OCI-LY3 (cell line): ENCODE data around the gene ARHGAP10.

Experiments used
- H2AFZ ChIP-seq: fragments of 200-600, 300-600 bp; shearing (Covaris generic); 2 replicates; pipeline ENCODE4 v1.6.0; 2014; ENCODE audit warnings: antibody characterized with exemption, low read depth, low read length
- H3K27ac ChIP-seq: fragments of 200-600, 300-600 bp; sonication (generic); 2 replicates; pipeline ENCODE4 v1.5.1; 2014; ENCODE audit warnings: mild to moderate bottlenecking, low read length, moderate library complexity, mixed read lengths
- H3K27me3 ChIP-seq: fragments of 200-600, 300-600 bp; sonication (generic); 2 replicates; pipeline ENCODE4 v1.6.1; 2014; ENCODE audit warnings: low read depth, low read length, mixed read lengths
- H3K36me3 ChIP-seq: fragments of 200-600, 300-600 bp; sonication (generic); replicated peaks from 2 replicates; pipeline ENCODE3; 2014; ENCODE audit warnings: low read depth, low read length, mixed read lengths
- H3K4me1 ChIP-seq: fragments of 300-600, 200-600 bp; sonication (generic); 2 replicates; pipeline ENCODE4 v1.6.1; 2014; ENCODE audit warnings: low read length, mixed read lengths
- H3K4me2 ChIP-seq: fragments of 200-600, 300-600 bp; sonication (generic); 2 replicates; pipeline ENCODE4 v1.6.1; 2014; ENCODE audit warnings: low read length, mixed read lengths
- H3K4me3 ChIP-seq: fragments of 300-600, 200-600 bp; sonication (generic); 2 replicates; pipeline ENCODE4 v1.5.1; 2014; ENCODE audit warnings: antibody characterized with exemption, mild to moderate bottlenecking, low read length, moderate library complexity
- H3K79me2 ChIP-seq: fragments of 300-600, 200-600 bp; shearing (Covaris generic); 2 replicates; pipeline ENCODE4 v1.6.1; 2014; ENCODE audit warnings: mild to moderate bottlenecking, low read length, mixed read lengths
- H3K9ac ChIP-seq: fragments of 300-600, 200-600 bp; shearing (Covaris generic); 2 replicates; pipeline ENCODE4 v1.6.0; 2014; ENCODE audit warnings: mild to moderate bottlenecking, low read length, moderate library complexity
- H3K9me3 ChIP-seq: fragments of 200-600, 300-600 bp; shearing (Covaris generic); 2 replicates; pipeline ENCODE4 v1.6.1; 2014; ENCODE audit warnings: low read length, mixed read lengths; ENCODE audit not compliant: insufficient read depth
- H4K20me1 ChIP-seq: fragments of 200-600, 300-600 bp; sonication (generic); 2 replicates; pipeline ENCODE4 v1.6.1; 2016; ENCODE audit warnings: low read length, mixed read lengths; ENCODE audit not compliant: insufficient read depth
- EZH2phosphoT487 ChIP-seq: fragments of 200-600 bp; shearing (Covaris generic); IDR thresholded peaks from 2 replicates; pipeline ENCODE4 v1.6.1; 2018; ENCODE audit warnings: antibody characterized with exemption, mixed run types, low read depth
- TF ChIP-seq, protein P1 (sequence below): fragments of 200-600, 300-600 bp; sonication (generic); IDR thresholded peaks from 2 replicates; pipeline ENCODE4 v1.5.1; 2014; ENCODE audit warnings: antibody characterized with exemption, low read length, low read depth

Gene ARHGAP10

DNA sequence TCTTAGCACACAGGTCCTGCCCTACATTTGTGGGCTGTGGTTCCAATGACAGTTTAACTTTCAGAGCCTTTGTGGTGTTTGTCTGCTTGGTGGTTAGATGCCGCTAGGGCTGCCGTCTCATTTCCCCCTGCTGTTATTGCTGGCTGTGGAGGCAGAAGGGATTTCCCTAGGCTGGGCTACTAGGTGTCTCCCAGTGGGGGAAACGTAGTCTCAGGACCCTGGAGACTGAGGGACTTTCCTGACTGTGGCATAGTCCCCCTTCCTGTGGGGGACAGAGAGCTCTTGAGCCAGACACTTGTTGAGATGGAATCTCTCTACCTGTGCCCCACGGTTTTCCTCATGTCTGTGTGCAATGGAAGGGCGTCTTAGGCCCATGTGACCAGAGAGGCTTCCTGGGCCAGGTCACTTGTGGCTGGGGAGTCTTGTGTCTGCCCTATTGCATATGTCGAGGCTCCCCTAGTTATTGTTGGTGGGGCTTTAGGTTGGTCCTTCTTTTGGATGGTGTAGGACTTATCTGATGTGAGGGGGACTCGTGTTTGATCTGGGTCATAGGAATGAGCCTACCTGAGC is 68.2 kb downstream of the ARHGAP10 start:
- peaks cover 7% of the 10 kb centered on the region for H3K79me2 ChIP-seq
- no peak for TF ChIP-seq EZH2phosphoT487
- no peaks in the 10 kb centered on the region for H4K20me1 ChIP-seq
- peak overlapping the region; percentile 1; the same call in 1 of the 2 replicates for H3K27ac ChIP-seq
- peak overlapping the region; percentile 37 for H3K4me3 ChIP-seq
- H3K36me3 ChIP-seq = no peaks in the 10 kb centered on the region
- H3K4me2 ChIP-seq = peak overlapping the region; percentile 71
- 0 out of 2 replicates have a peak overlapping the region, but pooled peaks have one; percentile 3 for H2AFZ ChIP-seq
- H3K27me3 ChIP-seq = no peaks in the 10 kb centered on the region
- H3K9me3 ChIP-seq = no peaks in the 10 kb centered on the region
- peak overlapping the region; percentile 17; the same call in 1 of the 2 replicates for H3K9ac ChIP-seq
- peaks cover 23% of the 10 kb centered on the region for H3K4me1 ChIP-seq

DNA sequence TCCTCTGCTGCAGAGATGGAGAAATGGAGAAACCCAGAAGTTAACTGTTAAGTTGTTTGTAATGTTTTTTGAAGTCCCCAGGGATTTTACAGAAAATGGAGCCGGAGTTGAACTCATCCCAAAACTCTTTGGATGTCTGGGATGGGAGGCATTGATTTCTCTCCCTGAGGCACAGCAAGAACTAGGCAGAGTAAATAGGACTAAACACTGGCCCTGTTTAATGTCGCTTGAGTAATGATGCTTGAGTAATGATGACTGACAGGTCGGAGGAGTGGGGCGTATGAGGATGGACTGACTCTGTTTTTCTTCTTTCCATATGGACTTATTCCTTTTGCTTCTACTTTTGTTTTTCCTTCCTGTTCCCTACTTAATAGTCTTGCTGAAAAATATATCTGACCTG is 69.9 kb downstream of the ARHGAP10 start:
- TF ChIP-seq, protein P1, sequence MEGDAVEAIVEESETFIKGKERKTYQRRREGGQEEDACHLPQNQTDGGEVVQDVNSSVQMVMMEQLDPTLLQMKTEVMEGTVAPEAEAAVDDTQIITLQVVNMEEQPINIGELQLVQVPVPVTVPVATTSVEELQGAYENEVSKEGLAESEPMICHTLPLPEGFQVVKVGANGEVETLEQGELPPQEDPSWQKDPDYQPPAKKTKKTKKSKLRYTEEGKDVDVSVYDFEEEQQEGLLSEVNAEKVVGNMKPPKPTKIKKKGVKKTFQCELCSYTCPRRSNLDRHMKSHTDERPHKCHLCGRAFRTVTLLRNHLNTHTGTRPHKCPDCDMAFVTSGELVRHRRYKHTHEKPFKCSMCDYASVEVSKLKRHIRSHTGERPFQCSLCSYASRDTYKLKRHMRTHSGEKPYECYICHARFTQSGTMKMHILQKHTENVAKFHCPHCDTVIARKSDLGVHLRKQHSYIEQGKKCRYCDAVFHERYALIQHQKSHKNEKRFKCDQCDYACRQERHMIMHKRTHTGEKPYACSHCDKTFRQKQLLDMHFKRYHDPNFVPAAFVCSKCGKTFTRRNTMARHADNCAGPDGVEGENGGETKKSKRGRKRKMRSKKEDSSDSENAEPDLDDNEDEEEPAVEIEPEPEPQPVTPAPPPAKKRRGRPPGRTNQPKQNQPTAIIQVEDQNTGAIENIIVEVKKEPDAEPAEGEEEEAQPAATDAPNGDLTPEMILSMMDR = no peak
- TF ChIP-seq EZH2phosphoT487 = no peak
- H3K36me3 ChIP-seq = no peaks in the 10 kb centered on the region
- H3K4me1 ChIP-seq = peaks cover 19% of the 10 kb centered on the region
- H4K20me1 ChIP-seq = no peaks in the 10 kb centered on the region
- no peaks in the 10 kb centered on the region for H3K9me3 ChIP-seq
- H3K9ac ChIP-seq = no peak overlapping the region
- peaks cover 7% of the 10 kb centered on the region for H3K79me2 ChIP-seq
- H3K27me3 ChIP-seq = no peaks in the 10 kb centered on the region
- H2AFZ ChIP-seq = no peak overlapping the region
- H3K27ac ChIP-seq = no peak overlapping the region
- H3K4me2 ChIP-seq = no peak overlapping the region
- H3K4me3 ChIP-seq = no peak overlapping the region

DNA sequence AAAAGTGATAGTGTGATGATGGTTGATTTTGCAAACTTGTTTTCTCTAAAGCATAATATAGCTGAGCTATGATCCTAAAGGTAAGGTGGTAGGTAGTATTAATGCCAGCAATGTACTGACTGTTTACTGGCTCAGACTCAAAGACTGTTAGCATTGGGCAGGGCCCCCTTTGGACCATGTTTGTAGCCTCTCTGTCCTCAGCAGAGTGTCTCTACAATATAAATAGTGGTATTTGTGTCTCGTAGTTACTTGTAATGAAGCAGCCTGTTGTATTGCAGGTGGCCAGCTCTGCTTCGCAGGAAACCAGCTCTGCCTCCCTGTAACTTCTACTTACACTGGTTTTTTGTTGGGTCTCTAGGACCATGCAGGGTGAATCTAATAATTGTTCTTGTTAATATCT is 70.5 kb downstream of the ARHGAP10 start:
- peaks cover 7% of the 10 kb centered on the region for H3K79me2 ChIP-seq
- no peak overlapping the region for H2AFZ ChIP-seq
- no peak overlapping the region for H3K4me3 ChIP-seq
- H3K27ac ChIP-seq = no peak overlapping the region
- H4K20me1 ChIP-seq = no peaks in the 10 kb centered on the region
- peaks cover 19% of the 10 kb centered on the region for H3K4me1 ChIP-seq
- no peaks in the 10 kb centered on the region for H3K27me3 ChIP-seq
- H3K9me3 ChIP-seq = no peaks in the 10 kb centered on the region
- TF ChIP-seq, protein P1 = no peak
- no peak for TF ChIP-seq EZH2phosphoT487
- H3K36me3 ChIP-seq = no peaks in the 10 kb centered on the region
- H3K9ac ChIP-seq = no peak overlapping the region
- H3K4me2 ChIP-seq = no peak overlapping the region

DNA sequence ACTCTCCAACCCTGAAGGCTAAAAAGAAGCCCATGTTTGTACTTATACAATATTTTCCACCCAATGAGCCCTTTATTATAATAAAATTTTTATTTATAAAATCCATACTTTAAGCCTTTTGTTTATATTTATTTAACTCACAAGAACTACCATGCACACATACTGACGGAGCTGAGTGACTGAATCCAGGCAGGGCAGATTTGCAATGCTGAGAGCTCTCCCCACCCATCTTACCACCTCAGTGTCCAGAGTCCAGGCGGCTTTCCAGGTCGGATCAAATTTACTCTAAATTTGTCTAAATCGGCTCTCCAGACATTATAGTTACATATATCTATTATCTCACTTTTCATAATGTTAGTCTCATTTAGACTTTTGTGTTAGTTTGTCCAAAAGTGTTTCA is 74.1 kb downstream of the ARHGAP10 start:
- TF ChIP-seq, protein P1 = no peak
- no peak for TF ChIP-seq EZH2phosphoT487
- Histone ChIP-seq H3K9ac (no peak overlapping the region), H3K36me3 (no peaks in the 10 kb centered on the region), H2AFZ (no peak overlapping the region), H3K79me2 (no peaks in the 10 kb centered on the region; the same call in none of the 2 replicates), H3K27ac (no peak overlapping the region), H3K4me3 (no peak overlapping the region), H3K9me3 (no peaks in the 10 kb centered on the region), H3K27me3 (no peaks in the 10 kb centered on the region), H3K4me2 (no peak overlapping the region), H3K4me1 (peaks cover 9% of the 10 kb centered on the region), H4K20me1 (no peaks in the 10 kb centered on the region)
